Caco-2 (cell line): ENCODE data around the gene ZNF579. TPM values are rescaled to one million over a fixed set of nuclear protein-coding genes. Genes with fewer than 3 reads are reported as not detected.

Experiments
- BruUV-seq: library from RNA; stranded (reverse); fragments of 400-500 nt; replicated peaks from 2 replicates; lab custom pipeline; 2021; lab: Mats Ljungman, UMichigan
- CTCF ChIA-PET: fragments of 300-600 bp; sonication (Branson Sonifier 250); formaldehyde crosslinking; loops from one replicate; lab custom pipeline; 2022; ENCODE audit warnings: antibody characterized with exemption; lab: Charles Lee
- POLR2A ChIA-PET: fragments of 300-600 bp; sonication (Branson Sonifier 250); formaldehyde crosslinking; loops from one replicate; lab custom pipeline; 2022; ENCODE audit warnings: antibody characterized with exemption; lab: Charles Lee
- DNase-seq, 2 experiments: peaks; one replicate each; pipeline versions ENCODE4 v3.0.0 to v3.0.0-alpha.2; 2020 to 2022
- H3K27me3 ChIP-seq: replicated peaks from 2 replicates; pipeline ENCODE4 v1.6.0; 2011; ENCODE audit warnings: low read length; ENCODE audit not compliant: control insufficient read depth, insufficient read depth
- H3K36me3 ChIP-seq: 2 replicates; pipeline ENCODE4 v1.5.1; 2011; ENCODE audit warnings: low read length; ENCODE audit not compliant: control insufficient read depth, insufficient read depth
- H3K4me1 ChIP-seq: fragments of 250-450 bp; sonication (Bioruptor Pico); 2 replicates; pipeline ENCODE4 v1.5.1; 2020; ENCODE audit warnings: mild to moderate bottlenecking
- H3K4me3 ChIP-seq: 2 replicates; pipeline ENCODE4 v1.5.1; 2011; ENCODE audit warnings: low read depth, mild to moderate bottlenecking, control low read depth, low read length
- H3K9me3 ChIP-seq: fragments of 250-450 bp; sonication (Bioruptor Pico); 2 replicates; pipeline ENCODE4 v1.5.1; 2020; ENCODE audit warnings: mild to moderate bottlenecking, moderate library complexity
- H3K27ac Mint-ChIP-seq: one replicate; pipeline ENCODE4 v1.8.0; 2022; ENCODE audit warnings: mixed read lengths; ENCODE audit not compliant: unreplicated experiment
- H3K27me3 Mint-ChIP-seq: one replicate; pipeline ENCODE4 v1.8.0; 2022; ENCODE audit warnings: mixed read lengths; ENCODE audit not compliant: insufficient read depth, unreplicated experiment
- H3K36me3 Mint-ChIP-seq: one replicate; pipeline ENCODE4 v1.8.0; 2022; ENCODE audit warnings: mild to moderate bottlenecking, mixed read lengths; ENCODE audit not compliant: insufficient read depth, unreplicated experiment
- H3K4me1 Mint-ChIP-seq: one replicate; pipeline ENCODE4 v1.8.0; 2022; ENCODE audit warnings: low read depth, mixed read lengths; ENCODE audit not compliant: unreplicated experiment
- H3K4me3 Mint-ChIP-seq: one replicate; pipeline ENCODE4 v1.8.0; 2022; ENCODE audit warnings: mild to moderate bottlenecking, moderate library complexity, mixed read lengths; ENCODE audit not compliant: unreplicated experiment
- H3K9me3 Mint-ChIP-seq: one replicate; pipeline ENCODE4 v1.8.0; 2022; ENCODE audit warnings: mixed read lengths; ENCODE audit not compliant: unreplicated experiment
- intact Hi-C: fragments of 100-400 bp; cut with micrococcal nuclease; formaldehyde crosslinking; loops from one replicate; pipeline ENCODE4 v1.10.0; 2022; ENCODE audit not compliant: unreplicated experiment
- total RNA-seq: library from RNA; stranded (reverse); gene quantifications from 2 replicates; pipeline ENCODE4 v1.2.3, GENCODE V29; 2022
- TF ChIP-seq, protein P1 (sequence below), 2 experiments: fragments of 200-600 bp in 1 of 2; IDR thresholded peaks; 1 replicate in 1 of 2; 2 replicates in 1 of 2; pipeline versions ENCODE4 v1.5.1 to v1.8.0; 2011 to 2022; ENCODE audit warnings: antibody characterized with exemption in 1 of 2, control low read depth in 1 of 2, inconsistent platforms in 1 of 2, low read depth in 1 of 2, low read length in 1 of 2, mild to moderate bottlenecking in 1 of 2, moderate library complexity in 1 of 2; ENCODE audit not compliant: insufficient read depth in 1 of 2, severe bottlenecking in 1 of 2, unreplicated experiment in 1 of 2

ZNF579 gene
- total RNA-seq, 1 experiment from 2014 or later, result 30.4 TPM

DNA sequence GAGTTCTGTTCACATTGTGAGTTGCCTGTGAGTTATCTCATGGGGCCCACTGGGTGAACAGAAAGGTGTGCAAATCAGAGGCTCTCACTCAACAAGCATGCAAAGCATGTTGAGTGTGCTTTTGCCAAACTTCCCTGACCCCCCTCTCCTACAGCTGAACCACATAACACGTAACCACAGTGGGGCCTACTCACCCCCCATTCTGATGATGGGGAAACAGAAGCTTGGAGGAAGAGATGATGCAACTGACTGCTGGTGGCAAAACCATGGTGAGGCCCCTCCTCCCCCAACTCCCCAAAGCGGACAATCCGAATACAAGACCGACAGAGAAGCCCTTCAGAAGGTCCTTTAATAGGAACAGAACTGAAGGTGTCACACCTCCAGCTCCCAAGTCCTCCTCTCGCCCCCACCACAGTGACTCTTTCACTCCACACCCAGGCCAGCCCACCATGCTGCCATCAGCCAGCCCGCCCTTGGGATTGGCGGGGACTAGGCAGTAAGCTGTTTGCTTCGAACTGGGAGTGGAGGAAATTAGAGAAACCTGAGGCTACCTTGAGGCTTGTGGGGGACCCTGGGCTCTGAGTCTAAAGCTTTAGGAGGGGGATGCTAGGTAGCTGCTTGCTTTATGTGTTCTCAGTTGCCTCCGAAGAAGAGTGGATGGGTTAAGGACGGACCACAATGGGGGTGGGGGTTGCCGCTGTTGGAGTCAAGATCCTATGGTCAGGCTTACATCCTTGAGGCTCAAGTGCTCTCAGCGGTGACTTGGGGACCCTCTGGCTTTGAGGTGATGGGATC lies 40.0 kb upstream of the ZNF579 start:
- no peaks in the 10 kb centered on the region for H3K27me3 ChIP-seq
- Mint-ChIP-seq H3K27me3 (no peaks in the 10 kb centered on the region), H3K36me3 (peaks cover 55% of the 10 kb centered on the region), H3K4me3 (no peak overlapping the region), H3K9me3 (no peaks in the 10 kb centered on the region), H3K4me1 (peaks cover 7% of the 10 kb centered on the region), H3K27ac (no peak overlapping the region)
- no peak for DNase-seq
- H3K9me3 ChIP-seq, result 0 out of 2 replicates have a peak, but pooled peaks cover 6% of the 10 kb centered on the region
- ChIA-PET POLR2A (no interaction called here), CTCF (no interaction called here)
- H3K36me3 ChIP-seq, result no peaks in the 10 kb centered on the region; the same call in 1 of the 2 replicates
- no peaks in the 10 kb centered on the region for H3K4me1 ChIP-seq
- TF ChIP-seq, protein P1, sequence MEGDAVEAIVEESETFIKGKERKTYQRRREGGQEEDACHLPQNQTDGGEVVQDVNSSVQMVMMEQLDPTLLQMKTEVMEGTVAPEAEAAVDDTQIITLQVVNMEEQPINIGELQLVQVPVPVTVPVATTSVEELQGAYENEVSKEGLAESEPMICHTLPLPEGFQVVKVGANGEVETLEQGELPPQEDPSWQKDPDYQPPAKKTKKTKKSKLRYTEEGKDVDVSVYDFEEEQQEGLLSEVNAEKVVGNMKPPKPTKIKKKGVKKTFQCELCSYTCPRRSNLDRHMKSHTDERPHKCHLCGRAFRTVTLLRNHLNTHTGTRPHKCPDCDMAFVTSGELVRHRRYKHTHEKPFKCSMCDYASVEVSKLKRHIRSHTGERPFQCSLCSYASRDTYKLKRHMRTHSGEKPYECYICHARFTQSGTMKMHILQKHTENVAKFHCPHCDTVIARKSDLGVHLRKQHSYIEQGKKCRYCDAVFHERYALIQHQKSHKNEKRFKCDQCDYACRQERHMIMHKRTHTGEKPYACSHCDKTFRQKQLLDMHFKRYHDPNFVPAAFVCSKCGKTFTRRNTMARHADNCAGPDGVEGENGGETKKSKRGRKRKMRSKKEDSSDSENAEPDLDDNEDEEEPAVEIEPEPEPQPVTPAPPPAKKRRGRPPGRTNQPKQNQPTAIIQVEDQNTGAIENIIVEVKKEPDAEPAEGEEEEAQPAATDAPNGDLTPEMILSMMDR (IDR thresholded peaks at IDR 0.05; ENCODE audit: insufficient read depth in 1 of 2, low read depth in 1 of 2, low read length in 1 of 2, severe bottlenecking in 1 of 2, unreplicated experiment in 1 of 2), result no peak
- BruUV-seq, result no TSS peak
- no peak overlapping the region for H3K4me3 ChIP-seq
- intact Hi-C loops, result no loop called here

DNA sequence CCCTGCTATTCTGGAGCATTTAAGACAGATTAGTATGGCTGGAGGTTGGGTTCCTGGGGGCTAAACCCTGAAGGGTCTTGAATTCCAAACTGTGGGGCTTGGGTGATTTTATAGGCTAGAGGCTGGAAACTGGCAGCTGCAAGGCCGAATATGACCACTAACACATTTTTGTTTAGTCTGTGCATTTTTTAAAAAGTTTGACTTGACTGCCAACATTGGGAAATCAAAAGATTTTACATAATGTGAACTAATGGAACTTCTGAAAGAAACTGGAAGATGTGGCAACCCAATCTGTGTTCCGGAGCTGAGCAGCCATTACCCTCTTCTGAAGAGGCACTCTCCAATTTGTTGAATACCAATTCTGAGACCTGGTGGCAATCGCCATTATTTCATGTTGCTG lies 38.6 kb upstream of the ZNF579 start:
- H3K4me1 Mint-ChIP-seq, result peaks cover 7% of the 10 kb centered on the region
- TF ChIP-seq, protein P1 (IDR thresholded peaks at IDR 0.05; ENCODE audit: insufficient read depth in 1 of 2, low read depth in 1 of 2, low read length in 1 of 2, severe bottlenecking in 1 of 2, unreplicated experiment in 1 of 2), result no peak
- intact Hi-C loops, result no loop called here
- Histone ChIP-seq H3K36me3 (no peaks in the 10 kb centered on the region; the same call in 1 of the 2 replicates), H3K27me3 (no peaks in the 10 kb centered on the region), H3K9me3 (0 out of 2 replicates have a peak, but pooled peaks cover 6% of the 10 kb centered on the region), H3K4me1 (no peaks in the 10 kb centered on the region), H3K4me3 (no peak overlapping the region)
- no peak overlapping the region for H3K4me3 Mint-ChIP-seq
- peaks cover 48% of the 10 kb centered on the region for H3K36me3 Mint-ChIP-seq
- H3K27ac Mint-ChIP-seq, result no peak overlapping the region
- no peaks in the 10 kb centered on the region for H3K9me3 Mint-ChIP-seq
- TSS peak; percentile 10 for BruUV-seq
- DNase-seq, result no peak
- ChIA-PET POLR2A (no interaction called here), CTCF (interaction anchor here (0.6 kb wide), 1 partner anchor 58 kb away, joined by 9 read pairs; no protein-coding TSS in a partner anchor)
- no peaks in the 10 kb centered on the region for H3K27me3 Mint-ChIP-seq

DNA sequence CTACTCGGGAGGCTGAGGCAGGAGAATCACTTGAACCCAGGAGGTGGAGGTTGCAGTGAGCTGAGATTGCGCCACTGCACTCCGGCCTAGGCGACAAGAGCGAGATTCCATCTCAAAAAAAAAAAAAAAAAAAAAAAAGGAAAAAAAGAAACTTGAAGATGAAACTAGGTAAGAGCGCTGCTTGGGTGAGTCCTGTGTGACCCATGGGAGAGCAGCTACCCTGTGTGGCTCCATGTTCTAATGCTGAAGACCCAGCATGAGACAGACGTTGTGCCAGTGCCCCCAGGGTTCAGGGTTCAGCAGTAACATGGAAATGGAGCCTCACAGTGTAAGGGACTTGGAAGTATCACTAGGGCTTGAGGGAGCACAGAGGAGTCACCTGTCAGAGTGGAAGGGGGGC lies 37.8 kb upstream of the ZNF579 start:
- TF ChIP-seq, protein P1 (IDR thresholded peaks at IDR 0.05; ENCODE audit: insufficient read depth in 1 of 2, low read depth in 1 of 2, low read length in 1 of 2, severe bottlenecking in 1 of 2, unreplicated experiment in 1 of 2), result no peak
- no peak for DNase-seq
- ChIA-PET POLR2A (no interaction called here), CTCF (no interaction called here)
- H3K27me3 ChIP-seq, result no peaks in the 10 kb centered on the region
- Mint-ChIP-seq H3K9me3 (no peaks in the 10 kb centered on the region), H3K27ac (no peak overlapping the region), H3K36me3 (peaks cover 41% of the 10 kb centered on the region), H3K27me3 (no peaks in the 10 kb centered on the region), H3K4me3 (no peak overlapping the region), H3K4me1 (no peaks in the 10 kb centered on the region)
- intact Hi-C loops, result no loop called here
- no peaks in the 10 kb centered on the region; the same call in 1 of the 2 replicates for H3K36me3 ChIP-seq
- no peaks in the 10 kb centered on the region for H3K4me1 ChIP-seq
- H3K4me3 ChIP-seq, result no peak overlapping the region
- no TSS peak for BruUV-seq
- H3K9me3 ChIP-seq, result 0 out of 2 replicates have a peak, but pooled peaks cover under 1% of the 10 kb centered on the region
